Measurements from ENCODE around the gene KLF11.

Gene KLF11

DNA sequence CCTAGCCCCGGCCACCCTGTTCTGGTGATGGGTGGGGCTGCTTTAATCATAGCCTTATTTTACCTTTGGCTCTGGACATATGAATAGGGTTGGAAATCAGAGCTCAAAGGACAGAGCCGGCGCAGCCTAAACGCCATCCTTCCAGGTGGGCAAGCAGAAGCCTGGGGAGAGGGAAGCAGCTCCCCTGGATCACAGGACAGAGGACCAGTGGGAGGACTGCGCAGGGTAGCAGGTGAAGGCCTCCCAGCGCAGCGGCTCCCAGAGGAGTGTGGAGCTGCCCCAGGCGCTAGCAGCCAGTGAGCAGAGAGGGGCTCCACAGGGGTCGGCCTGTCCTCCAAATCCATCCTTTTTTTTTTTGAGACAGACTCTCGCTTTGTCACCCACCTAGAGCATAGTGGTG is 53.3 kb downstream of the KLF11 start:
- Histone ChIP-seq H3K27ac (ENCODE audit: low read length) (no peak overlapping the region), H3K27me3 (ENCODE audit: control insufficient read depth, insufficient read depth, low read length) (no peaks in the 10 kb centered on the region), H3K4me1 (ENCODE audit: control insufficient read depth, insufficient read depth, low read length) (peaks cover 2% of the 10 kb centered on the region; the same call in 1 of the 2 replicates), H3K9me3 (ENCODE audit: control insufficient read depth, insufficient read depth, low read length) (no peaks in the 10 kb centered on the region; the same call in 1 of the 2 replicates), H3K4me3 (ENCODE audit: low read length) (no peak overlapping the region), H3K36me3 (ENCODE audit: control insufficient read depth, insufficient read depth, low read length) (no peaks in the 10 kb centered on the region)
- no CpG with 5 or more reads among the region's 10 CpGs for WGBS (ENCODE audit: insufficient coverage, insufficient read length)
- no peak for DNase-seq (ENCODE audit: low read depth, low spot score)

- no peak for DNase-seq (ENCODE audit: low read depth, low spot score)
- Histone ChIP-seq H3K4me1 (ENCODE audit: control insufficient read depth, insufficient read depth, low read length) (peaks cover 2% of the 10 kb centered on the region; the same call in 1 of the 2 replicates), H3K27ac (ENCODE audit: low read length) (no peak overlapping the region), H3K9me3 (ENCODE audit: control insufficient read depth, insufficient read depth, low read length) (no peaks in the 10 kb centered on the region; the same call in 1 of the 2 replicates), H3K36me3 (ENCODE audit: control insufficient read depth, insufficient read depth, low read length) (no peaks in the 10 kb centered on the region), H3K27me3 (ENCODE audit: control insufficient read depth, insufficient read depth, low read length) (no peaks in the 10 kb centered on the region), H3K4me3 (ENCODE audit: low read length) (no peak overlapping the region)
- WGBS (ENCODE audit: insufficient coverage, insufficient read length), result no CpG with 5 or more reads among the region's 16 CpGs
These were observed 54.2 kb downstream of the KLF11 start for GRCh38 chr2:10097352-10098148.

DNA sequence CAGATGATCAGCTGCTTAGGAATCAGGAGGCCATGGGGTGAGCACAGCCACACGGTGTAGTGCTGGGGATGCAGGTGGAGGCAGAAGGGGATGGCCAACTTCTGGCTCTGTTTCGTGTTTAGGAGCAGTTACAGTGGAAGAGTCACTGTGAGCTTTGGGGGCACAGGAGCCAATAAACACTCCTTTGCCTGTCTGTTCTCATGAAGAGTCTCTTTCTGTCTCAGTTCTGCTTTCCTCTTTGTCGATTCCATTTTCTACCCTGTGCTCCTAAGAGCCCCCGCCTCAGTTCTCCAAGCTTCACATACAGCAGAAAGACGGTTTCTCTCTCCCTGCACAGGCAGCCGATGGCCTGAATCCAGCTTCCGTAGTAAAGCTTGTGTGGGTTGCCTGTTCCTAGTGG is 58.1 kb downstream of the KLF11 start:
- H3K9me3 ChIP-seq (ENCODE audit: control insufficient read depth, insufficient read depth, low read length), result no peaks in the 10 kb centered on the region; the same call in 1 of the 2 replicates
- H3K27me3 ChIP-seq (ENCODE audit: control insufficient read depth, insufficient read depth, low read length), result no peaks in the 10 kb centered on the region
- no peaks in the 10 kb centered on the region for H3K36me3 ChIP-seq (ENCODE audit: control insufficient read depth, insufficient read depth, low read length)
- H3K27ac ChIP-seq (ENCODE audit: low read length), result no peak overlapping the region
- H3K4me3 ChIP-seq (ENCODE audit: low read length), result no peak overlapping the region
- H3K4me1 ChIP-seq (ENCODE audit: control insufficient read depth, insufficient read depth, low read length), result peaks cover 2% of the 10 kb centered on the region; the same call in 1 of the 2 replicates
- DNase-seq (ENCODE audit: low read depth, low spot score), result no peak
- no CpG with 5 or more reads among the region's 7 CpGs for WGBS (ENCODE audit: insufficient coverage, insufficient read length)

DNA sequence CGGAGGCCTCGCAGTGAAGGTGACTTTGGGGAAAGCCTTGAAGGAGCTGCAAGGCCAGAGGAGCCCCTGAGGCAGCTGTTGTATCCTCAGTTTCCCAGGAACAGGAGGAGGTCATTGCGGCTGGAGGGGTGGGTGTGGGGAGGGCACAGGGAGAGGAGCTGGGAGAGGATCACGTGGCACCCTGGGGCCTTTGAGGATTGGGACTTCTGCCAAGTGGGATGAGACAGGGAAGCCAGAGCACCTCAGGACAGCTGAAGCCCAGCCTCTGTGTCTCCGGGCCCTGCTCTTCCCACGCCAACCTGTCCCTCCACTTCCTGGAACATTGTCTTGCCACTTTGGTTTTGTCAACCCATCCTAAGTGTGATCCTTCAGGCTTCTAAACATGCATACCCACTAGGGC is 59.8 kb downstream of the KLF11 start:
- H3K36me3 ChIP-seq (ENCODE audit: control insufficient read depth, insufficient read depth, low read length), result no peaks in the 10 kb centered on the region
- H3K4me1 ChIP-seq (ENCODE audit: control insufficient read depth, insufficient read depth, low read length), result no peaks in the 10 kb centered on the region
- no peaks in the 10 kb centered on the region for H3K27me3 ChIP-seq (ENCODE audit: control insufficient read depth, insufficient read depth, low read length)
- no peak overlapping the region for H3K4me3 ChIP-seq (ENCODE audit: low read length)
- DNase-seq (ENCODE audit: low read depth, low spot score), result no peak
- H3K9me3 ChIP-seq (ENCODE audit: control insufficient read depth, insufficient read depth, low read length), result no peaks in the 10 kb centered on the region; the same call in 1 of the 2 replicates
- no CpG with 5 or more reads among the region's 6 CpGs for WGBS (ENCODE audit: insufficient coverage, insufficient read length)
- no peak overlapping the region for H3K27ac ChIP-seq (ENCODE audit: low read length)

Data from iPS DF 6.9 (cell line).